IMR-90 (cell line): Measurements from ENCODE around the gene GINS3. TPM values are rescaled to one million over a fixed set of nuclear protein-coding genes. Genes with fewer than 3 reads are reported as not detected.
"Not testable (repeated sequence)": the region's sequence is repeated elsewhere in the genome, so short reads cannot be mapped to it uniquely, and the experiment has no call there.

ENCODE experiments used
- ATAC-seq: fragments of 200-7000 bp; cut with Tn5 transposase; 2 replicates; pipeline ENCODE4 v1.9.1; 2020; ENCODE audit warnings: low read depth, mild to moderate bottlenecking, moderate library complexity
- BruUV-seq: library from RNA; stranded (reverse); fragments of 400-500 nt; replicated peaks from 2 replicates; lab custom pipeline; 2021; lab: Mats Ljungman, UMichigan
- CTCF ChIA-PET: fragments of 300-600 bp; formaldehyde crosslinking; extraction: SDS; loops from one replicate; lab custom pipeline; 2021; ENCODE audit warnings: antibody characterized with exemption; lab: Yijun Ruan, JAX
- POLR2A ChIA-PET: fragments of 300-600 bp; sonication (Branson Sonifier 250); formaldehyde crosslinking; loops from one replicate; lab custom pipeline; 2022; ENCODE audit warnings: antibody characterized with exemption; ENCODE audit not compliant: unreplicated experiment; lab: Charles Lee
- DNase-seq: peaks from one replicate; pipeline ENCODE4 v3.0.0; 2013
- H2AFZ ChIP-seq: replicated peaks from 2 replicates; pipeline ENCODE3; 2013; ENCODE audit warnings: low read length, mild to moderate bottlenecking; ENCODE audit not compliant: poor library complexity
- H2AK5ac ChIP-seq: 2 replicates; pipeline ENCODE4 v1.6.1; 2013; ENCODE audit warnings: low read depth, low read length, inconsistent platforms
- H2AK9ac ChIP-seq: replicated peaks from 2 replicates; pipeline ENCODE3; 2013; ENCODE audit warnings: mild to moderate bottlenecking, low read depth, low read length, moderate library complexity; ENCODE audit not compliant: poor library complexity
- H2BK120ac ChIP-seq: 2 replicates; pipeline ENCODE4 v1.6.1; 2013; ENCODE audit warnings: low read depth, low read length, inconsistent platforms
- H2BK15ac ChIP-seq: 3 replicates; pipeline ENCODE4 v1.6.1; 2013; ENCODE audit warnings: low read depth, low read length, inconsistent platforms
- H2BK20ac ChIP-seq: 2 replicates; pipeline ENCODE4 v1.6.1; 2013; ENCODE audit warnings: low read depth, mild to moderate bottlenecking, inconsistent platforms, low read length, moderate library complexity
- H2BK5ac ChIP-seq: 2 replicates; pipeline ENCODE4 v1.6.1; 2013; ENCODE audit warnings: mild to moderate bottlenecking, low read depth, low read length, inconsistent platforms; ENCODE audit not compliant: poor library complexity, severe bottlenecking
- H3K14ac ChIP-seq: replicated peaks from 2 replicates; pipeline ENCODE4 v1.6.1; 2013; ENCODE audit warnings: low read depth, low read length, inconsistent platforms
- H3K18ac ChIP-seq: 2 replicates; pipeline ENCODE4 v1.6.1; 2013; ENCODE audit warnings: low read depth, low read length, control low read depth
- H3K23ac ChIP-seq: 2 replicates; pipeline ENCODE4 v1.6.1; 2013; ENCODE audit warnings: low read depth, low read length, inconsistent platforms
- H3K27ac ChIP-seq: 2 replicates; pipeline ENCODE4 v1.5.1; 2013; ENCODE audit warnings: mild to moderate bottlenecking, control low read depth, low read length; ENCODE audit not compliant: insufficient read depth
- H3K27me3 ChIP-seq: 2 replicates; pipeline ENCODE4 v1.6.1; 2013; ENCODE audit warnings: low read length; ENCODE audit not compliant: control insufficient read depth, insufficient read depth
- H3K36me3 ChIP-seq: 2 replicates; pipeline ENCODE4 v1.6.1; 2013; ENCODE audit warnings: low read length, mixed read lengths; ENCODE audit not compliant: control insufficient read depth, insufficient read depth
- H3K4ac ChIP-seq: 2 replicates; pipeline ENCODE4 v1.6.1; 2013; ENCODE audit warnings: low read depth, low read length, inconsistent platforms
- H3K4me1 ChIP-seq: 2 replicates; pipeline ENCODE4 v1.6.1; 2013; ENCODE audit warnings: low read length, mixed read lengths; ENCODE audit not compliant: control insufficient read depth, insufficient read depth
- H3K4me2 ChIP-seq: 2 replicates; pipeline ENCODE4 v1.6.1; 2013; ENCODE audit warnings: low read depth, mild to moderate bottlenecking, control low read depth, low read length, moderate library complexity
- H3K4me3 ChIP-seq: 2 replicates; pipeline ENCODE4 v1.5.1; 2013; ENCODE audit warnings: low read depth, mild to moderate bottlenecking, control low read depth, low read length, moderate library complexity; ENCODE audit not compliant: insufficient read depth
- H3K56ac ChIP-seq: 2 replicates; pipeline ENCODE4 v1.6.1; 2013; ENCODE audit warnings: low read length, inconsistent platforms; ENCODE audit not compliant: insufficient read depth; ENCODE audit errors: extremely low read depth
- H3K79me1 ChIP-seq, 2 experiments: 2 replicates each; pipeline ENCODE4 v1.6.1; 2013; ENCODE audit warnings: low read length in 2 of 2, inconsistent platforms in 1 of 2, low read depth in 1 of 2
- H3K9ac ChIP-seq: 2 replicates; pipeline ENCODE4 v1.6.1; 2013; ENCODE audit warnings: low read depth, low read length, control low read depth
- H3K9me1 ChIP-seq: 2 replicates; pipeline ENCODE4 v1.6.1; 2013; ENCODE audit warnings: low read length, inconsistent platforms; ENCODE audit not compliant: insufficient read depth
- H3K9me3 ChIP-seq: 2 replicates; pipeline ENCODE4 v1.6.1; 2013; ENCODE audit warnings: low read length; ENCODE audit not compliant: control insufficient read depth, insufficient read depth
- H4K20me1 ChIP-seq: 2 replicates; pipeline ENCODE4 v1.6.1; 2013; ENCODE audit warnings: low read length, inconsistent platforms; ENCODE audit not compliant: insufficient read depth
- H4K5ac ChIP-seq: 2 replicates; pipeline ENCODE4 v1.6.1; 2013; ENCODE audit warnings: mild to moderate bottlenecking, low read depth, low read length, control low read depth
- H4K8ac ChIP-seq, 2 experiments: 2 replicates each; pipeline ENCODE4 v1.6.1; 2013; ENCODE audit warnings: low read depth in 2 of 2, low read length in 2 of 2, control low read depth in 1 of 2, inconsistent platforms in 1 of 2
- H4K91ac ChIP-seq: 2 replicates; pipeline ENCODE4 v1.6.1; 2013; ENCODE audit warnings: low read depth, low read length, inconsistent platforms; ENCODE audit not compliant: insufficient read depth
- WGBS, 2 experiments: methylation state at CpG; one replicate each; pipeline versions ENCODE4 v1.1.5 to v1.1.7; 2013; ENCODE audit warnings: missing lambda C conversion rate in 2 of 2; ENCODE audit not compliant: insufficient read length in 1 of 2; ENCODE audit errors: extremely low coverage in 2 of 2; 5-methylcytosine and 5-hydroxymethylcytosine counted together
- dilution Hi-C: fragments of 300-500 bp; cut with HindIII; formaldehyde crosslinking; loops from one replicate; pipeline ENCODE4 v1.14.3; 2018; ENCODE audit warnings: low sequenced_read_pairs; ENCODE audit not compliant: unreplicated experiment
- in situ Hi-C: fragments of 300-500 bp; cut with MboI; formaldehyde crosslinking; loops from 3 replicates; pipeline ENCODE4 v1.14.3; 2019; ENCODE audit warnings: low sequenced_read_pairs, inconsistent platforms, mixed read lengths
- intact Hi-C: fragments of 100-400 bp; cut with micrococcal nuclease; formaldehyde crosslinking; loops from 2 replicates; pipeline ENCODE4 v1.10.0; 2022
- polyA plus RNA-seq, 3 experiments: library from polyadenylated mRNA; depleted of rRNA; stranded (reverse); fragments of >200 nt; gene quantifications; 2 replicates each; pipeline ENCODE4 v1.2.3, GENCODE V29; 2012; ENCODE audit warnings: low replicate concordance in 1 of 3
- total RNA-seq: library from RNA; depleted of rRNA; stranded (reverse); fragments of >200 nt; gene quantifications from 2 replicates; pipeline ENCODE4 v1.2.3, GENCODE V29; 2012
- TF ChIP-seq, protein P1 (sequence below): fragments of 150-350 bp; IDR thresholded peaks from 2 replicates; pipeline ENCODE4 v1.6.1; 2016; ENCODE audit warnings: low read depth, mild to moderate bottlenecking, low read length, moderate library complexity, borderline replicate concordance

The GINS3 gene
- total and polyA plus RNA-seq, 2 of the 4 experiments (the other 2 are of a cell fraction) = 5.2 to 5.4 TPM

- no peak overlapping the region for H3K14ac ChIP-seq
- no peak overlapping the region for H3K4ac ChIP-seq
- H3K4me3 ChIP-seq = no peak overlapping the region
- peaks cover 2% of the 10 kb centered on the region; the same call in 1 of the 2 replicates for H3K4me1 ChIP-seq
- DNase-seq (no peak), ATAC-seq (no peak)
- no peak overlapping the region for H2BK20ac ChIP-seq
- H4K5ac ChIP-seq = no peak overlapping the region
- no peak overlapping the region for H2AK5ac ChIP-seq
- no peak overlapping the region for H2AK9ac ChIP-seq
- no peak overlapping the region for H4K91ac ChIP-seq
- TF ChIP-seq, protein P1, sequence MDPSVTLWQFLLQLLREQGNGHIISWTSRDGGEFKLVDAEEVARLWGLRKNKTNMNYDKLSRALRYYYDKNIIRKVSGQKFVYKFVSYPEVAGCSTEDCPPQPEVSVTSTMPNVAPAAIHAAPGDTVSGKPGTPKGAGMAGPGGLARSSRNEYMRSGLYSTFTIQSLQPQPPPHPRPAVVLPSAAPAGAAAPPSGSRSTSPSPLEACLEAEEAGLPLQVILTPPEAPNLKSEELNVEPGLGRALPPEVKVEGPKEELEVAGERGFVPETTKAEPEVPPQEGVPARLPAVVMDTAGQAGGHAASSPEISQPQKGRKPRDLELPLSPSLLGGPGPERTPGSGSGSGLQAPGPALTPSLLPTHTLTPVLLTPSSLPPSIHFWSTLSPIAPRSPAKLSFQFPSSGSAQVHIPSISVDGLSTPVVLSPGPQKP = no peak
- H2BK5ac ChIP-seq = no peak overlapping the region
- no peaks in the 10 kb centered on the region for H3K9me1 ChIP-seq
- no peak overlapping the region for H4K8ac ChIP-seq
- no peak overlapping the region for H3K9ac ChIP-seq
- no TSS peak for BruUV-seq
- no peak overlapping the region for H3K18ac ChIP-seq
- no peak overlapping the region for H2BK15ac ChIP-seq
- no peak overlapping the region for H2AFZ ChIP-seq
- no peaks in the 10 kb centered on the region; the same call in 1 of the 2 replicates for H3K27me3 ChIP-seq
- no peaks in the 10 kb centered on the region for H3K79me1 ChIP-seq
- H3K56ac ChIP-seq = no peak overlapping the region
- ChIA-PET POLR2A (no interaction called here), CTCF (interaction anchor here (2.2 kb wide), 1 partner anchor 19 kb away, joined by 5 read pairs; the partner anchor contains the start of gene GINS3)
- intact Hi-C loops (no loop called here), in situ Hi-C loops (no loop called here), dilution Hi-C loops (no loop called here)
- no peaks in the 10 kb centered on the region for H3K36me3 ChIP-seq
- H3K4me2 ChIP-seq = no peak overlapping the region
- no peak overlapping the region for H2BK120ac ChIP-seq
- no peak overlapping the region for H3K23ac ChIP-seq
- no peaks in the 10 kb centered on the region for H3K9me3 ChIP-seq
- no CpG with 5 or more reads among the region's 7 CpGs for WGBS, 2 experiments
- no peaks in the 10 kb centered on the region for H4K20me1 ChIP-seq
- no peak overlapping the region for H3K27ac ChIP-seq
These were observed 19.7 kb downstream of the GINS3 start for GRCh38 chr16:58411736-58412614.

GRCh38 chr16:58412615-58412970, 20.3 kb downstream of the GINS3 start:
- H2AFZ ChIP-seq, H4K91ac ChIP-seq, in situ Hi-C loops, H3K4ac ChIP-seq, H3K27me3 ChIP-seq, dilution Hi-C loops, H3K56ac ChIP-seq, H2AK5ac ChIP-seq, H2AK9ac ChIP-seq, H2BK120ac ChIP-seq, H2BK15ac ChIP-seq, POLR2A ChIA-PET, H4K8ac ChIP-seq, H3K9me1 ChIP-seq, BruUV-seq, intact Hi-C loops, H3K9me3 ChIP-seq, H3K4me1 ChIP-seq, H2BK20ac ChIP-seq, H3K27ac ChIP-seq, H3K23ac ChIP-seq, H3K18ac ChIP-seq, H4K20me1 ChIP-seq, H3K14ac ChIP-seq, H3K79me1 ChIP-seq, CTCF ChIA-PET, H3K36me3 ChIP-seq, H3K4me3 ChIP-seq, ATAC-seq, H3K9ac ChIP-seq, H3K4me2 ChIP-seq, H2BK5ac ChIP-seq, H4K5ac ChIP-seq, DNase-seq: not testable (repeated sequence)
- 80% methylated on average over 1 of the region's 5 CpGs; no CpG with 5 or more reads in 1 of the 2 experiments for WGBS, 2 experiments
